ENCODE measurements around the gene PLPPR5.
"Not testable (repeated sequence)": the region's sequence is repeated elsewhere in the genome, so short reads cannot be mapped to it uniquely, and the experiment has no call there.

The PLPPR5 gene

GRCh38 chr1:99004861-99005442, at the start of gene PLPPR5:
Gene PLPPR5 (minus strand): TSS chr1:99004861. CDS start chr1:99004671, 190 bp downstream.
- TF ChIP-seq CTCF (IDR thresholded peaks at IDR 0.05; ENCODE audit: insufficient read depth, low read depth, low read length, missing control alignments), result no peak
- no peak for DNase-seq (ENCODE audit: low read depth)
- H3K4me3 ChIP-seq (ENCODE audit: low read depth, low read length), result no peak within 1 kb of the TSS

GRCh38 chr1:99051611-99052283, 47.1 kb upstream of the PLPPR5 start:
- no peak for DNase-seq (ENCODE audit: low read depth)
- TF ChIP-seq CTCF (IDR thresholded peaks at IDR 0.05; ENCODE audit: insufficient read depth, low read depth, low read length, missing control alignments), result no peak
- no peak overlapping the region for H3K4me3 ChIP-seq (ENCODE audit: low read depth, low read length)

- no peak overlapping the region for H3K4me3 ChIP-seq (ENCODE audit: low read depth, low read length)
- DNase-seq (ENCODE audit: low read depth), result no peak
- TF ChIP-seq CTCF (IDR thresholded peaks at IDR 0.05; ENCODE audit: insufficient read depth, low read depth, low read length, missing control alignments), result no peak
Measured at GRCh38 chr1:99049745-99050144, 45.1 kb upstream of the PLPPR5 start.

GRCh38 chr1:99036746-99037145, 32.1 kb upstream of the PLPPR5 start:
- DNase-seq (ENCODE audit: low read depth); H3K4me3 ChIP-seq (ENCODE audit: low read depth, low read length): not testable (repeated sequence)

- no peak for TF ChIP-seq CTCF (IDR thresholded peaks at IDR 0.05; ENCODE audit: insufficient read depth, low read depth, low read length, missing control alignments)
- no peak for DNase-seq (ENCODE audit: low read depth)
- H3K4me3 ChIP-seq (ENCODE audit: low read depth, low read length), result no peak overlapping the region
Measured at GRCh38 chr1:99018313-99018712, 13.7 kb upstream of the PLPPR5 start.

GRCh38 chr1:99017655-99018054, 13.0 kb upstream of the PLPPR5 start:
- H3K4me3 ChIP-seq (ENCODE audit: low read depth, low read length), result no peak overlapping the region
- DNase-seq (ENCODE audit: low read depth), result no peak
- no peak for TF ChIP-seq CTCF (IDR thresholded peaks at IDR 0.05; ENCODE audit: insufficient read depth, low read depth, low read length, missing control alignments)

GRCh38 chr1:99010679-99011078, 6.0 kb upstream of the PLPPR5 start:
- DNase-seq (ENCODE audit: low read depth), result no peak
- TF ChIP-seq CTCF (IDR thresholded peaks at IDR 0.05; ENCODE audit: insufficient read depth, low read depth, low read length, missing control alignments), result no peak
- no peak overlapping the region for H3K4me3 ChIP-seq (ENCODE audit: low read depth, low read length)
